Germinal center (tissue), 1 donor: ENCODE data around the gene SH3TC1.

Experiments used
- DNase-seq: peaks from one replicate; pipeline ENCODE4 v3.0.0; 2012; ENCODE audit warnings: mixed read lengths, low spot score

SH3TC1 gene

DNA sequence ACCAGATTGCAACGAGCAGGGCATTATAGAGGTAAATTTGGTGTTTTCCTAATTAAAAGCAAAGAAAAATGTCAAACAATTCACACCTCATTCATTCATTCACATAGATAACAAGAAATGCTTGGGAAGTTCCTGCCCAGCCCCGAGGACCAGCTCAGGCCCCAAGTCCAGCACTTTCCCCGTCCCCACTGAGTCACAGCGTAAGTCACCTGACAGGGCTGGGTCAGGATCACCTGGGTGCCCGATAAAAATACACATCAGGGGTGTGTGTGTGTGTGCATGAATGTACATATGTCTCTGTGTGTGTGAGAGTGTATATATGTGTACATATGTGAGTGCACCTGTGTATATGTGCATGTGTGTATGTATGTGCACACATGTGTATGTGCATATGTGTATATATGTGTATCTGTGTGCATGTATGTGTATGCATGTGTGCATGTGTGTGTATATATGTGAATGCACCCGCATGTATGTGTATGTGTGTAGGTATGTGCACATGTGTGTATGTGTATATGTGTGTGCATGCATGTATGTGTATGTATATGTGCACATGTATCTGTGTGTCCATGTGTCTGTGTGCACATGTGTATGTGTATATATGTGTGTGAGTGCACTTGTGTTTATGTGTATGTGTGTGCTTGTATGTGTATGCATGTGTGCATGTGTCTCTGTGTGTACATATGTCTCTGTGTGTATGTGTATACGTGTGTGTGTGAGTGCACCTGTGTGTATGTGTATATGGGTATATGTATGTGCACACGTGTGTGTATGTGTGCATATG lies 18.6 kb upstream of the SH3TC1 start:
- no peak for DNase-seq

DNA sequence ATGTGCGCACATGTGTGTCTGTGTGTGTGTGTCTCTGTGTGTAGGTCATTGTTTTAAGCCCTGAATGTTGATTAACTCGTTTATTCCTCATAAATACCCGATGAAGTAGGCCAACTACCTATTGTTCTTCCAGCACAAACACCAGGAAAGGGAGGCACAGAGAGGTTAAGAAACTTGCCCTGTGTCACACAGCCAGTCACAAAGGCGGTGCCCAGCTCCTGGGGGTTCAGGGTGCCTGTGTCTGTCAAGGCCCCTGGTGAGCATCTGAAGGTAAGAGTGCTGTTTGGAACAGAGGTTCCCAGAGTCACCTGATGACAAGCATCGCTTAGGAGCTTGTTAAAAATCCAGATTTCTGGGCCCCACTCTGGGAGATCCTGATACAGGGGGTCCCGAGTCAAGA lies 18.0 kb upstream of the SH3TC1 start:
- no peak for DNase-seq

DNA sequence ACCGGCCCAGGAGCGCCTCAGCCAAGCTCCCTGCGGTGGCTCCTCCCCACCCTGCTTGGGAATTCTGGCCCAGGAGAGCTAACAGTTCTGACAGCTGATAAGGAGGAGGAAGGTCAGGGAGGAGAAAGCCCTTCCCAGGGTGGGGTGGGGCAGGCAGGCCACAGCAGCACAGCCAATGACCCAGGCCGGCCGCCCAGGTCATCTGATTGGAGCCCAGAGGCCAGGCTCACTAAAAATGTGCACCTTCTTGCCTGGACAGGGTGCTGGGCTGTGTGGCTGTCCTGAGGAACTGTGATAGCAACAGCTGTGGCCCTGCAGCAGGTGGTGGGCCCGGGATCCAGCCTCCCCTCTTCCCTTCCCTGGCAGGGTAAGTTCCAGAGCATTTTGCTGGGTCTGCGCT lies 17.2 kb upstream of the SH3TC1 start:
- DNase-seq: no peak

DNA sequence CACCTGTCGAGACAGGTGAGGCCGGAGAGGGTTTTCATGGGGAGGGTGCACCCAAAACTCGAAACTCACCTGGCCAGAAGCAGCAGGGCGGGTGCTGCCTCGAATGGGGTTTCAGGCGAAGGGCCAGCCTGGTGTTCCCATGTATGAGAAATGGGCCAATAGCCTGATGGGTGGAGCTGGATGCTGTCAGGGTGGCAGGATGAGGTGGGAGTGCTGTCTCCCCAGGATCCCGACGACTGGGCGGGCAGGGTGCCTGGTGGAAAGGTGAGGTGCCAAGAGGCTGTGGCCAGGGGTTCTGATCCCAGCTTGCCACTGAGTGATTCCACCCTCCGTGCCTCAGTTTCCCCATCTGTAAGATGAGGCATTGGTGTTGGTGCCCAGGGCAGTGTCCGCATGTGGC lies 16.8 kb upstream of the SH3TC1 start:
- no peak for DNase-seq

DNA sequence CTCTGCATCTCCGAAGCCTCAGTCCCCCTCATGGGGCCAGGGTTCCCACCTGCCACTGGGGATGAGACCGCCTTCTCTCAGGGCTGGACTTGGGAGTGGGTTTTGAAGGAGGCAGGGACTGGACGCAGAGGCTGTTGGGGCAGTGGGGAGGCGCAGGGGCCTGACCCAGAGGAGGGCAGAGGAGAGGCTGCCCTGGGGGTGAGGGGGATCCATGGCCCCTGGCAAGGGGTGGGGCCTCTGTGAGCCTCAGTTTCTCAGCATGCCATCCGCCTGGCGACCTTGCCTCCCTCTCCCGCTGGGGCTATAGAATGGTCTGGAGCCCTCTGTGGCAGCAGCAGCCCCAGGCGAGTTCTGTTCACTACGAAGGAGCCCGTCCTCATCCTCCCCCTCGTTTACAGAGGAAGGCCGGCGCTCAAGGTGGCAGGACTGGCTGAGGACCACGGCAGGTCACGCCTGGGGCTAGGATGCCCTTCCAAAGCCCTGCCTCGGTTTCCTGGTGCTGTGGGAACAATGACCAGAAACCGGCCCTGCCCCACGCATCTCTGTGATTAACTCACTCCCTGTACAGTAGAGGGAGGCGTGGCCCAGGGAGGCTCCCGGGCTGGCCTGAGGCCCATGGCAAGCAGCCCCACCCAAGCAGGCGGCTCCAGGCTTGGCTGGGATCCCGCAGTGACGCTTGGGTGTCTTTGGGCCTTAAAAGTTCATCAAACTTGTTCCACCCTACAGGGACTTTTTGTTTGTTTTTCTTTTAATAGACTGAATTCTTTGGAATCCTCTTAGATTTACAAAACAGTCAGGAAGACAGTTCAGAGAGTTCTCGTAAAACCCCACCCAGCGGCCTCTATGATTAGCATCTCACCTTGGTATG lies 16.0 kb upstream of the SH3TC1 start:
- no peak for DNase-seq

DNA sequence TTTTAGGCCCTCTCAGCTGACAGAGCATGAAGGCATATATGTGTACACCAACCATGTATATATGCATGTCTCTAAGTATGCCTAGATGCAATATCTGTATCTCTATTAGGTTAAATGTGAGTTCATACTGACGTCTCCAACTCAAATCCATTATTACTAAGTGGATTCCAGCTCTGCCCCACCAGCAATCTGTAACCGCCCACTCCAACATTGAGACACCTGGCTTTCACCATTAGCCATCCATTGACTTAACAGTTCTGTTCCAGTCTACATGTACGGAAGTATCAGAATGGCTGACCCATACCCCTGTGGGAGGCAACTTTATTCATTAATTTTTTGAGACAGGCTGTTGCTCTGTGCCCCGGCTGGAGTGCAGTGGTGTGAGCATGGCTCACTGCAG lies 15.0 kb upstream of the SH3TC1 start:
- DNase-seq: no peak

DNA sequence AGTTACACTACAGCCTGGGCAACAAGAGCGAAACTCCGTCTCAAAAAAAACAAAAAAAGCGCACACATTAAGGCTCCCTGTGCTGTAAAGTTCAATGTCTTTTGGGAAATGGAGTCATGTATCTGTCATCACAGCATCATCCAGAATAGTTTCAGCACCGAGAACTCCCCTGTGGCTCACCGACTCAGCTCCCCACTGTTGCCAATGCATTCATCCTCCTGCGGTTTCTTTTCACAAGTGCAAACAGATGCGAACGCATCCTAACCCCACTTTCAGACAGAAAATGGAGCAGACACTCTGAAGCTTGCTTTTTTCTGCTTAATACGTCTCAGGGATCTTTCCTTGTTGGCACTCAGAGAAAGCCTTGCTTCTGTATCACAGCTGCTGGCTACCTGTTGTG lies 13.8 kb upstream of the SH3TC1 start:
- no peak for DNase-seq

DNA sequence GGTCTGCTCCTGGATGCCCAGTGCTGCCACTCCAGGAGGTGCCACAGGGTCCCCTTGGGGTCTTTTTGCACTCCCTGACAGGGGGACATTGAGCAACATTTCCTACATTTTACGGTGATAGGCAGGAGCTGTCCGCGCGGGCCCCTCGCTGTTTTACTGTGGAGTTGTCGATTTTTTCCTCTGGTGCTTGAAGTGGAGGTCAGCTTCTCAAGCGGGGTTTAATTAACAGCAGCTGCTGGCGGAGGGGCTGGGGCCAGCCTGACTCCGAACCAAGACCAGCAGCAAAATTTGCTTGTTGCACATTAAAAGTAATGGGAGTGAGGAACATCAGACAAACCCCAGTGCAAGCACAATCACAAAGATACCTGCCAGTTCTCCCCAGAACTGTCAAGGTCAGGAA lies 13.2 kb upstream of the SH3TC1 start:
- DNase-seq: no peak

DNA sequence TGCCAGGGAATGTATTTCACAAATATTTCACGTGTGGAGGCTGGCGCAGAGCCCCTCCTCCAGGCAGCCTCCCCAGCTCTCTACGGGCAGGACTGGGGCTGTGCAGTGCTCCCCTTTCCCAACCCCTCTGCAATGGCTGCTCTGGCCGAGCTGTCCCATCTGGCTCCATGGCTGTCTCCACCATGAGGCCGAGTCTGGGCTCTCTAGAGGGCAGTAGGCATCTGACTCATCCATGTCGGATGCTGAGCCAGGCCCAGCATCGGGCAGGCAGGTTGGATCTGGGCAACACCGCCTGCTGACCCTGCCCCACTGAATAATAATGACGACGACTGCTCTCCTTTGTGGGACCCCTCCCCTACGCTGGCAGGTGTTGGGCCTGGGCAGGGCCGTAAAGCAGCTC lies 11.0 kb upstream of the SH3TC1 start:
- DNase-seq: no peak

DNA sequence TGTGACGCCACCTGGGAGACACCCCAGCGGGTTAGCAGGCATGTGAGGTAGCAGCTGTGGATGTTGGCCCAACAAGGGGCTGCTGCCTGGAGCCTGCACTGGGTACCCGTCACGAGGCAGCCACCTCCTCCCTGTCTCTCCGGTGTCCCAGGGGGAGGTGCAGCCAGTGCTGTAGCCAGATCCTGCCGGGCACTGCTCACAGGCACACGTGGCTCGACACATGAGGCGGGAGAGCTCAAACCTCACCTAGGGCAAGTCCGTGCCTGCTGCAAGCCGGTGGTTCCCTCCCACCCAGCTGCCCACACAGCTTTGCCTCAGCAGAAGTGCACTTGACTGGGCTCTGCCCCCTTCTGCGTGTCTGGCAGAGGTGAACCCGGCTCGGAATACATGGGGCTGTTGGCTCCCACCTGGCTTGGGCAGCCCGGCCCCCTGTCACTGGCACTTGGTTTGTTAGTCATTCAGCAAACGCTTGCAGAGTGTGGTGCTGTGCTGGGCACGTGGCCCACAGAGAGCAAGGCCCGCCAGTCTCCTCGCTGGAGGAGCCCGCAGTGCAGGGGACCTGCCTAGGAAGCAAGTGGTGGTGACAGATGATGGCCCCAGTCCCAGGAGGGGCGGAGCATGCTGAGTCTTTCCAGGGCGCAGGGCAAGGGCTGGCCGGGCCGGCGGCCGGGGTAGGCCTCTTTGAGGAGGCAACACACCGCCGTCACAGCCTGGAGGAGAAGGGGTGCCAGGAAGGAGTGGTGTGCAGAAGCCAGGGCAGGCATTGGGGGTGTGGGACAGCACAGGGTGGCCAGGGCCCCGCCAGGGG lies 10.1 kb upstream of the SH3TC1 start:
- DNase-seq: no peak

DNA sequence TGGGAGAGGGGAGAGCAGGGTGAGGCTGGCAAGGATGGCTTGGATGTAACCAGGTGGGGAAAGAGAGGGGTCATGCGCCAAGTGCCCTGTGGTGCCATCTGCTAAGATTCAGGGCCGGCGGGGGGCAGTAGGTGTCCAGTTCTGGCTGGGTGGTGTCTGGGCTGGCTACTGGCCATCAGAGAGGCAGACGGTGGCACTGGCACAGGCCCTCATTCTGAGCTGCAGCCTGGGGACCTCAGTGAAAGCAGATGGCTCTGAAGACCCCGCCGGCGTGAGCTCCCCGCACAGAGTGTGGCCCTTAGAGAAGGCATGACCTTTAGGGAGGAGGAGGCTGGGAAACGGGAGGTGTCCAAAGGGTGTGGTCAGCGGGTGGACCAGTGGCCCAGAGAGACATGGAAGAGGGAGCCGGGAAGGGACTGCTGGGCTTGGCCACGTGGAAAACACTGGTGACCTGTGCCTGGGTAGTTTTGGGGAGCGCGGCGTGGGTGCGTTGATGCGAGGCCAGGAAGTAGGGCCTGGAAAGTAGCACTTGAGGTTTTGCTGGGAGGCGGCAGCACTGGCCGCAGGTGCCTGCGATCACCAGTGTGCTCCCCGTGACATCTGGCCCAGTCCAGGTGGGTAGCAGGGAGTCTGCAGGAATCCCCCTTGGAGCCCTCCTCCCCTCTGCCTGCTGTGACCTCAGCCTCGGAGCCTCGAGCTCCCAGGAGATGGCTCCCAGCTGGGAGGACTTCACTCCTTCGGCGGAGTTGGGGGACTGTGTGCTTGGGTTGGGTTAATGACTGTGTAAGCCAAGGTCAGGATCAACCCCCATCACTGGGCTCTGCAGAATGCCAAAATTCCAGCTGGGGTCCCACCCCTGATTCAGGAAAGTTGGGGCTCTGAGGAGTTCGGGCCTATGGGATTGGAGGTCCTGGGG lies 9.3 kb upstream of the SH3TC1 start:
- no peak for DNase-seq

DNA sequence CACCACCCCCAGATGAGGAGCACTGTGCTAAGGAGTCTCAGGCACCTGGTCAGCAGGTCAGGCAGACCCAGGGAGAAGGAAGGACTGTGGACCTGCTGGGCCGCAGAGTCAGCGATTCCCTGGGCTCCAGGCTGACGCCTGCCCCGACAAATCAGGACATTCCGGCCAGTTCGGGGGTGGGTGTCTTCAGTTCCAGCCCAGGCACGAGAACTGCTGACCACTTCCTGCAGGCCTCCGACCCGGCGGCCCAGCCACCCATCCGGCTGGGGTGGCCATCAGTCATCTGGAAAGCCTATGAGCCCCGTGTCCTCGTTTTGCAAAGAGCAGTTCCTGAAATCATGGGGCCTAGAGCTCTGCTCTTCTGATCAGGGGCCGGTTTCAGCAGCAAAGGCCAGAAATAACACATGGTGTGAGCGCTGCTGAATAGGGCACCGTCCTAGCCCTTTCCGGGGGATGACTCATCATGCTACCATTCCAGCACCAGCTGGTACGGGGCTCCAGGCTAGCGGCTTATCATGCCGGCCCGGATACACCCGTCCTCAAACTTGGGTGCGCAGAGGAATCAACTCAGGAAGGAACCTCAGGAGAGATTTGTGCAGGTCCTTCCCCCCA lies 7.8 kb upstream of the SH3TC1 start:
- no peak for DNase-seq

DNA sequence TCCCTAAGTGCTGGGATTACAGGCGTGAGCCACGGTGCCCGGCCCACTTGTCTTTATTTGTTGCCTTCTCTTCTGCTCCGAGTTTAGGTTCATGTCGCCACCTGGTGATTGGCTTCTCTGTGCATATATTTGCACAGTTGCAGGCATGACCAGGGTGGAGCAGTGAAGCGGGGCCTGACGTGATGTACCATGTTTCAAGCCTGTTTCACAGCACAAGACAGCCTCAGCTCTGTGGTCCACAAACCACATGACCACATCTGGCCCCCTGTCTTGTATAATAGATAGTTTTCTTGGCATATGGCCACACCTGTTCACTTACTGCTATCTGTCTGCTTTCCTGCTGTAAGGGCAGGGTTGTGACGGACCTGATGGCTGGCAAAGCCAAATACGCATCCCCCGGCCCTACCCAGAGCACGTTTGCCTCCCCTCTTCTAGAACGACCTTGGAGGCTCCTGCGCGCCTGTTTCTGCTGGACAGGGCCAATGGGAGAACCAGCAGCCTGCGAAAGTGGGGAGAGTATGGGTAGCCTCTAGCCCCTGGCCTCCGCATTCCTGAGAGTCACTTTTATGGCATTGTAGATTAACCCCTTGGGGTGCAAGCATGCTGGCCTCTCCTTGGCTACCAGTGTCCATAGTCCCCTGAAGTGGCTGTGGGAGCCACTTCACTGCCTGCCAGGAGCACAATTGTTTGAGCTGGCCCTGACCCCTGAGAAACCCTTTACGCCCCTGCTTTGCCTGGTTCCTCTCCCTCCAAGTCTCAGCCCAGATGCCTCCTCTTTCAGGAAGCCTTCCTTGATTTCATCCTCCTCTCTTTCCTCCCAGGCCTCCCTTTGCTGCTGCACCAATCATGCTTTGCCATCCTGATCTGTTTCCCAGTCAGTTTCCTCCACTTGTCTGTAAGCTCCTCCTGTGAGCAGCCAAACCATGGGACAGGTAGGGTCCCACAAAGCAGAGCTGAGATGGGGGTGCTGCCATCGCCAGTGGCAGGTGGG lies 6.0 kb upstream of the SH3TC1 start:
- DNase-seq: peak; percentile 79

DNA sequence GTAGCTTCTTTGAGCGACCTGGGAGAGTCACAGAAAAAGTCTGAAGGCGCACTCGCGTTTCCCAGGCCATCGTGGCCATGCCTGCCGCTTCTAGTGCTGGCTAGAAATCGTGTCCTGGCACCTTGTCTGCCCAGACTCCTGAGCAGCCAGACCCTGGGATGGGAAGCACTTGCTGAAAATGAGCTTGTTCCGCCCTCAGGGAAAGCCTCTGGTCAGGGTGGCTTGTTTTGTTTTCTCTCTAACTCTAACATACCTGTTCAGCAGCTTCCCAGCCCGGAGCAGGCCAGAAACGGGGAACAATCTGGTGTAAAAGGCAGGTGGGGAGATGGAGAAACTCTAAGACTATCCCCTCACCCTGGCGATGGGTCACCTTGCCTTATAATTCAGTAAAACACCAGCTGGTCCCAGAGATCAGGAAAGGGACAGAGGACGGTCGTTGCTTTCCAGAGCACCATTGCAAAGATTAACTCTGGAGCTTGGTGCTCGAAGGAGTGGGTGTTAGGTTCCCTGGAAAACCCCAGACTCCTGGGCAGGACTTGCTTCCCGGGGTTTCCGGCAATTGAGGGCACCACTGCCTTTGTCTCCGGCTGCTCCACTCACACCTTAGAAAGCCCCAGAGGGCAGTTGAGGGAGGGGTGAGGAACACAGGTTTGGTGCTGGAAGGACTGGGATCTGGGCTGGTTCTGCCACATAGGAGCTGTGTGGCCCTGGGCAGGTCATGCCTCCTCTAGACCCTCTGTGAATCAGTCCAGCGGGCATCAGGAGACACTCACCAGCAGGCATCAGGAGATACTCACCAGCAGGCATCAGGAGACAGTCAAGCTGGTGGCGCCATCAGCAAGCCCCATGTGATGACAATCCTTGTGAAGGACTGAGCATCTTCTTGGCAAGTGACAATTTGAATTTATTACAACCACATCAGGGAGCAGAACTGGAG lies 4.5 kb upstream of the SH3TC1 start:
- no peak for DNase-seq

DNA sequence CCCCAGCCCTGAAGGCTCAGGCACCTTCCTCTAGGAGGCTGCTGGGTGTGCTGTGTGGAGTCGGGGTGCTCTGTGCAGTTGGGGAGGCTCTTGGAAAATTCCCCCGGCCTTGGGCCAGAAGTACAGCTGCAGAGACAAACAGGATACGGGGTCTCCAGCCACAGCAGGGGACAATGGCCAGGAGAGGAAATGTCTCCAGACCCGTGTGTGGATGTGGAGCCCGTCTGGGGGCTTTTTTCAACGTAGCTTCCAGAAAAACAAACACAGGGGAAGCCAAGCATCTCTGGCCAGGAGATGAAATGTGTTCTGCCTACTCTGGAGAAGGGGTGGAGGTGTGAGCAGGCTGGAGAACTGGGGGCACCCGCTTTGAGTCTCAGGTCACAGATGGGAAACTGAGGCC lies 3.7 kb upstream of the SH3TC1 start:
- DNase-seq: no peak

DNA sequence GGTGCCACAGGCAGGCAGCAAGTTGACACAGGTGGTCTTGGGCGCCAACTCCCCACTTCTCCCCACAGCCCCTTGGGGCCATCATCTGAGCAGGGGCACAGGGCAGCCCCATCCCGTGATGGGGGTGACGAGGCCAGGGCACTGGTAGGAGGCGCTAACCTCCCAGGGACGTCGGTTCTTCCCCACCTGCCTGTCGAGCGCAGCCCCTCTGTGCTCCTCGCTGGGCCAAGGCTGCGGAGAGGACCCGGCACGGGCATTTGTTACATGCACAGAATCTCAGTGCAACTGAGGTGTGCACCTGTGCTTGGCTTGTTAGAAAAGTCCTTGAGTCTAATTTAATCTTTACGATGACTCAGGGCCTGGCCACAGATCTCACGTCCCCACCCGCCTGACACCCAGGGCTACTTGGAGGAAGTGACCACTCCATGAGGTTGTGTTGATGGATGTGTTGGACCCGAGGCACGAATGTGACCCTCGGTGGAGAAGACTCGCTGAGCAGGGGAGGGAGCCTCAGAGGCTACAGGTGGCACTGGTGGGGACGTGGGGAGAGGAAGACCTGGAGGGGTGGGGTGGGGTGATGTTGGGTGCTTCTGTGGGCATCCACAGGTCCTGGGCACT lies 3.1 kb upstream of the SH3TC1 start:
- no peak for DNase-seq

DNA sequence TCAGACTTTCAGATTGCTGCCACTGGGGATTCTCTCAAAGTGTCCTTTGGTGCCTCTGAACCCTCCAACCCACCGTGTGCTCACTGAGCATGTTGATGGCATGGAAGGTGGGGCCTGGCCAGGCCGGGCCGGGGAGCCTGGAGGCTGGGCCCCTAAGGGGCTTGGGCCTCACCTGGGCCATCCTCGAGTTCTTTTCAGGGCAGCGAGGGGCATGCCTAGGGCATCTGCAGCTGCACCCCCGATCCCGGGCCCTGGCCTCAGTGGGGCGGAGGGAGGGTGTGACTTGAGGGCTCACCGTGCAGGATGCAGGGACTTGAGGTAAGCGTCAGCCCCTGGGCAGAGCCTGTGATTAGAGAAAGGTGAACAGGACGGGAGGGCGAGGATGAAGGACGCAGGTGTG lies 1.6 kb upstream of the SH3TC1 start:
- DNase-seq: no peak

DNA sequence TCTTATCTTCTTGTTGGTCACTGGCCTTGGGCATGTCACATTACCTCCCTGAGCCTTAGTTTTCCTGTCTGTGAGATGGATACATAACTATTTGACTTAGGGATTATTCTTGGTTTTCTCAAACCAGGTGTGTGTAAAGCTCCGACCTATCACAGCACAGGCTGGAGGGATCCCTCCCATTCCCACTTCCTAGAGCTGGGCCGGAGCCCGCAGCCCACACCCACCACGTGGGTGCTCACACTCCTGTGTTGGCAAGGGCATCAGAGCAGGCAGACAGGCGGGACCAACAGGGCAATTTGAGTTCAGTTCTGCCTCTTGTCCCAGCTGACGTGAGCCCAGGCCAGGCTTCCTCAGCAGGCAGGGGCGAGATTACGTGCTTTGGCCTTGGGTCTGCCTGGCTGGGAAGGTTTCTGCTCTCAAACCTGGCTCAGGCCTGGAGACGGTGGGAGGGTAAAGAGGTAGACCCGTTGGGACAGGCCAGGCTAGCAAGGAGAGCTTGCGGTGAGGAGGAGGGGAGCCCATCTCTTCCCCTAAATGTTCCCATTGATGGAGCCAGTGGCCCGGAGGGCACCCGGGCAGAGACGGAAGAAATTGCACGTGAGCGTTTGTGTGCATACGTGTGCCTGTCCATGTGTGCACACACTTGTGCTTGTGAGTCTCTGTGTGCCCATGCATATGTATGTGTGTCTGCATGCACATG lies 734 bp upstream of the SH3TC1 start:
- DNase-seq: peak; percentile 58
